Superior temporal gyrus (tissue), 1 donor: ENCODE results near the gene KRTAP29-1.
"Not testable (repeated sequence)": the region's sequence is repeated elsewhere in the genome, so short reads cannot be mapped to it uniquely, and the experiment has no call there.

Experiments used
- DNase-seq: peaks from one replicate; pipeline ENCODE4 v3.0.0-alpha.2; 2016; ENCODE audit errors: extremely low spot score

The KRTAP29-1 gene

DNA sequence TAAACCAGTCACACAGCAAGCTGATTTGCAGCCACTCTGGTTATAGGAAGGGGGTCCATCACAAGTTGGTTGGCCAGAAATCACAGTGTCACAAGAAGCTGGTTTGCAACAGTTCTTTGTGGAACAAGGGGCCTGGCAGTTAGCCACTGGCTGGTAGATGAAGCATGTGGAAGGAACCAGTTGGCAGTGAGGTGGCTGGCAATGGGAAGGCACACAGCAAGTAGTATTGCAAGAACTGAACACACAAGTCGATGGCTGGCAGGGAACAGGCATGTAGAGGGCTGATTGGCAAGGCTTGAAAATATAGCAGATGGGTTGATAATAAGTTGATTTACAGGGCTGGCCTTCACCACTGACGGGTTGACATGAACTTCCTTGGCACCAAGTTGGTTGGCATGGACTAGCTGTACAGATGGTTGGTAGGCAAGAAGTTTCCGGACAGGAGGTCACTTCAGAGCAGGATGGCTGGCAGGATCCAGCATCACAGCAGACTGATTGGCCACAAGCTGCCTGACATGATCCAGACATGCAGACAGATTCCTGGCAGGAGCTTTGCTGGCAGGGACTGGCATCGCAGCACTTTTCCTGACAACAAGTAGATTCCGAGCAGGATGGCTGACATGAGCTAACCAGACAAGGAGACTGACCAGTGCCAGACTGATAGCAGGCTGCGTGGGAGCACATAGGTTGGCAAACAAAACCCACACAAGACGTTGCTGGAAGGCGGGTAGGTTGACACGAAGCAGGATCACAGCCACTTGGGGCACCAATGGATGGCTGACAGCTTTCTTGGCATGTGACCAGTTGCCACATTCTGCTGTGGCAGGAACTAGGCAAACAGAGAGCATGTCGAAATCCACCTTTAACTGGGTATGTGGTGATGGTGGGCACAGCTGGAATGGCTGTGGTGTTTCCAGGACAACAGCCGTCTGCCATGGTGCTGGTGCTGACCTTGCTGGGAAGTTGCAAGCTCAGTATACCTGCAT, at the start of gene KRTAP29-1:
KRTAP29-1 (minus strand) TSS at position 936 of the 986 bp plus-strand sequence; CDS start at position 936, 0 bp downstream.
- no peak for DNase-seq

DNA sequence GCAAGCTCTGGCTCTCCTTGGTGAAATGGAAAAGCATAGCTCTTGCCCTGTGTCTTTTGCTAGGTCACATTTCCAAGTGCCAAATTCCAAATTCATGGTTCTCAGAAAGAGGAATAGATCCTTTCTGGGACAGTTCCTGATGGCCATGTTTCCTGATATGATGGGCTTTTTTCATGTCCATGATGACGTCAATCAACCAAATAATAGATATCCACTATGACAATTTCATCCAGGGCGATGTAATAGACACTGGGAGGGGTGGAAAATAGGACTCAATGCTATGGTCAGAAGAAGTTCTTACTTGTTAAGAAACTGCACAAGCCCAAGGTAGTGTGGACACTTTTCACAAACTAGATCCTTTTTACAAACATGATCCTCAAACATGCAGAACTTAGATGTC, 48.5 kb upstream of the KRTAP29-1 start:
- DNase-seq: no peak

- DNase-seq: not testable (repeated sequence)
Observed at GRCh38 chr17:41350381-41350878, 47.8 kb upstream of the KRTAP29-1 start, which contains the start of gene KRT33A. KRT33A (minus strand) TSS chr17:41350828; CDS start chr17:41350767, 61 bp downstream.

GRCh38 chr17:41347869-41348760, 45.5 kb upstream of the KRTAP29-1 start:
- peak; percentile 11 for DNase-seq

- not testable (repeated sequence) for DNase-seq
Observed at GRCh38 chr17:41346421-41346820, 43.8 kb upstream of the KRTAP29-1 start.

- DNase-seq: no peak
Observed at GRCh38 chr17:41345992-41346391, 43.3 kb upstream of the KRTAP29-1 start.

DNA sequence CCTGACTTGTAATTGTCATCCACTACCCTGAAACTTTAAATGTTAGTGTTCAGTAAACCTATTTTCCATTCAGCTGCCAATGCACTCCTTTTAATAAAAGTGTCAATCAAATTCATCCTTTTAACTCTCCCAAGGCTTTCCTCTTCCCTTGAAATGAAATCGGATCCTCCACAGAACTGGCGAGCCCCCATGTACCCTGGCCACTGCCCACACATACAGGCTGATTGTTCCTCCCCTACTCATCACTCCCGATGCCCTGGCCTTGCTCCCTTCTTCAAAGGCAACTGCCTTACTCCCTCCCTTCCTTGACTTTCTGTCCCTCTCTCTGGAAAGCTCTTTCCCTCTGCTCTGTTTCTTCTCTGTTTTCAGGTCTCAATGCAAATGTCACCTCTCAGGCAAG, 40.4 kb upstream of the KRTAP29-1 start:
- no peak for DNase-seq

DNA sequence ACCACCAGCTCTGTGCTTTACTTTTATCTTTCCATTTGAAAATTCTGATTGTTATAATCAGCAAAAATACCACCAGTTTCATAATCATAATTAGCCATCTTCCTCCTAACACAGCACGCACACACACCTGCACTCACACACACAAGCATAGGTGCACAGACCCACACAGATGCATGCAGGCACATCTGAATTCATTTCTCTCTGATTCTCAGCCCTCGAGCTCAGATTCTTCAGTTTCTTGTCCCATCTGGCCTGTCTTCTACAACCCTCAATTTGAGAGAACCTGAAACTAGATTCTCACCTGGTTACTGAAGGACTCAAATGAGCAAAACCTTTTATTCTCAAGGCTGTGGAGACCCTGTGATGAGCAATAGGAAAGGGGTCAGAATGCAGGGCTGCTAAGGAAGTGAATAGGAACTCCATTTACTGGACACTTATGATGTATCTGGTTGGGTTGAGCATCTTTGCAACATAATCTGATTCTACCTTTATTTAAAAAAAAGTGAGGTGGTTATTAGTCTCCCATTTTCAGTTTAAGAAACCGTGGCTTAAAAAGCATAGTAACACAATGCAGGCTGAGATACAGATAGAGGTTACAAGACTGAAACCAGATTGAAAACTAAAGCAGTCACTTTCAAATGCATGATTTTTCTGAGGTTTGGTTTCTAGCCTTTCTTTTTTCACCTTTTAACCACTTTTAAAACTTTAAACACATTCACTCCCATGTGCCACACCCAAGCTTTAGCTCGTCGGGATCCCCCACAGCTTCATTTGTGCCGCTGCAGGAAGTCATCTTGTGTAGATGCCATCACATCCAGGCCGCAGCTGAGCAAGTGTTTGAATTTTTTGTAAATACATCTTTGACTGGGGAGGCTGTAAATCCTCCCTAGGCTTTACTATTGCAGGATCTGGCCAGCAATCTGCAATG, 38.5 kb upstream of the KRTAP29-1 start:
- DNase-seq: no peak

DNA sequence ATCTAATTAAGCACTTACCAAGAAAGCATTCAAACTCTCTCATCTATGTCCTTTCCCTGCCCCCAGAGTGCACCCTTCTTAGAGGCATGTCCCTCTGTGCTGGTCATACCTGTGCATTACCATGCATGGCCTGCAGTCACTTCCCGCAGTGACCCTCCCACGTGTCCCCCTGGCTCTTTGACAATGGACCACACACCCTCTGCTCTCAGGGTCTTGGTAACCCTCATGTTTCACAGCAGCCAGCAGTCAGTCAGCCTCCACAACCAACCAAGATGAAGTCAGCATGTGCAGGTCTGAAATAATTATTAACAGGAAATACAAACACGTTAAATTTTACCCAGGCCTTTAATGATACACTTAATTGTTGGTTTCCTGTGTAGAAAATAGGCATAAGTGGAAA, 37.8 kb upstream of the KRTAP29-1 start:
- no peak for DNase-seq

GRCh38 chr17:41339571-41340172, 37.0 kb upstream of the KRTAP29-1 start:
- no peak for DNase-seq

- DNase-seq: no peak
Observed at GRCh38 chr17:41338961-41339485, 36.4 kb upstream of the KRTAP29-1 start.

DNA sequence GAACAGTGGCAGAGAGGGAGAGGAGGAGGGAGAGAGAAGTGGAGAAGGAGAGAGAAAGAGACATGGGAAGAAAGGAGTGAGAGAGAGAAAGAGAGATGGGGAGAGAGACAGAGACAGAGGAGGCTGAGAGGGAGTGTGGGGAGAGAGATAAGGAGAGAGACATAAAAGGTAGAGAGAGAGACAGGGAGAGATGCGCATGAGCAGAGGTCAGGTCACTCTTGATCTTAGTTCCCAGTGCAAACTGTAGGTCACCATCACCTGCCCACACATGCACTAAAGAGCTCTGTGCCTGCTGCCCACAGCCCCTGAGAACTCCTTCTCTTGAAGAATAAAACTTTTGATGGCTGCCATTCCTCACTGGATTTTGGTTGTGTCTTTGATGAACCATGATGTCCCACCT, 33.1 kb upstream of the KRTAP29-1 start:
- DNase-seq: no peak

GRCh38 chr17:41334385-41335305, 32.0 kb upstream of the KRTAP29-1 start:
- no peak for DNase-seq

DNA sequence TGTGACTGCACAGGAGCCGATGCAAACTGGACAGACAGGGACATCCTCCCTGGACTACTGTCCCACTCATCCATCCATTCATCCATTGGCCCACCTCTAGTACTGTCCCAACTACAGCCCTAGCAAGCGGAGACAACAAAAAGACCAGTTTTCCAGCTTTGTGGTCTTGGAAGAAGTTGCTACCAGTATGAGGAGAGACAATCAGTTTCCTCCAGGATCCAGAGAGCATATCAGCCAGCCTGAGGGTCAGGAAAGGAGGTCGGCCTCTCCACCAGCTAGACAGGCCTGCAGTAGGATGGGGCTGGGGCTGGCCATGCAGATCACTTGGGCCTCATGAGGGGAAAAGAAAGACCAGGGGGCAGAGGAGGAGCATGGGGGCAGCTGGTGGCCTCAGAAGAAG, 31.2 kb upstream of the KRTAP29-1 start:
- no peak for DNase-seq

DNA sequence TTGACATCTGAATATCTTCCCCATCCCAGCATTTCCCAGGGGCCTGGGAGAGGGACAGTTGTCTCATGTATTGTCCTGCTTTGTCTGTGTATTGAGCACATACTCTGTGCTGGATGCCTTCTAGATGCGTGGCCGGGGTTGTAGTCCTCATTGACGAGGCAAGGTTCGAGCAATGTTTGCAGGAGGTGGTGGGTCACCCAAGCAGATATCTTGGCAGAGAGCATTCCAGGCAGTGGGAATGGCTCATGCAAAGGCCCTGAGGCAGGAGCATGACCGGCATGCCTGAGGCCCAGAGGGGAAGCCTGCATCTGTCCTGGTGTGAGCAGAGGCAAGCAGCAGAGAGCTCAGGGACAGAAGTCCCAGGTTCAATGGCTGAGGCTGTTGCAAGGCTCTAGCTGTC, 30.4 kb upstream of the KRTAP29-1 start:
- DNase-seq: no peak

- no peak for DNase-seq
Observed at GRCh38 chr17:41332239-41332638, 29.6 kb upstream of the KRTAP29-1 start.

DNA sequence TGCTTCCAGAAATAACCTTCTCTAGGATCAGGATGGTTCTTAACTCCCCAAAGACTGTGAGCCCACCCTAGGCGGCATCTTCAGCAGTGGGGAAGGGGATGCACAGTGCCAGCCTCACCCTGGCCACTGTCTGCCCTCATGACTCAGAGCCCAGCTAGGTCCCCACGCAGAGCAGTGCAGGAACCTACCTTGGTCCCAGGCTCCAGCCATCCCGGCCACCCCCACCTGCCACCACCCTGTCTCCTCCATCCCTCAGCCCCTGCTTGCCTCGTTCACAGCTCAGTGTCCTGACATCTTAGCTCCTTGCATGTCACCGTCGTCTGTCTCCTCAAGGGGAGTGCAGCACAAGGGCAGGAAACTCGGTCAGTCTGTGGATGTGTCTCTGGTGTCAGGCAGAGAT, 29.0 kb upstream of the KRTAP29-1 start:
- DNase-seq: no peak

- peak; percentile 42 for DNase-seq
Observed at GRCh38 chr17:41329279-41329948, 26.8 kb upstream of the KRTAP29-1 start.

DNA sequence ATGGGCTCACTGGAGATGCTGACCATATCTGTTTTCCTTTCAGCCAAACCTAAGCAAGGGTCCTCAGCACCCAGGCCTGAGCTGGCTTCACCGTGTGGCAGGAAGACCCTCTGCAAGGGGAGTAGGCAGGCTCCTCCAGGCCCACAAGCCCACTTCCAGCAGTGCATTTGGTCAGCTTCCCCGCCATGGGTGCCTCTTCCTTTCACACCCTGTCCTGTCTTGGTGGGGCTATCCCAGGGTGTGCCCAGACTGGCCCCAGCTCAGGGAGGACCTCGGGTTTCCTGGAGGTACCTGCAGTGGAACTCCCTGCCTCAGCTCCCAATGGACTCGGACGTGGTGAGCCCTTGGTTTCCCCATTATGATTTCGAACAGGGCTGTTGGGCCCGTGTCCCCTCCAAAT, 25.6 kb upstream of the KRTAP29-1 start:
- no peak for DNase-seq
